PC-9 (cell line): ENCODE data around the gene AFAP1L2. TPM values are rescaled to one million over a fixed set of nuclear protein-coding genes. Genes with fewer than 3 reads are reported as not detected.

Experiments used
- BruUV-seq: library from RNA; stranded (reverse); fragments of 400-500 nt; replicated peaks from 2 replicates; lab custom pipeline; 2021; lab: Mats Ljungman, UMichigan
- CTCF ChIA-PET: fragments of 300-600 bp; sonication (Branson Sonifier 250); formaldehyde crosslinking; loops from one replicate; lab custom pipeline; 2022; ENCODE audit warnings: antibody characterized with exemption; lab: Charles Lee
- POLR2A ChIA-PET: fragments of 300-600 bp; sonication (Branson Sonifier 250); formaldehyde crosslinking; loops from one replicate; lab custom pipeline; 2022; ENCODE audit warnings: antibody characterized with exemption; ENCODE audit not compliant: unreplicated experiment; lab: Charles Lee
- DNase-seq, 2 experiments: peaks; one replicate each; pipeline versions ENCODE4 v3.0.0 to v3.0.0-alpha.2; 2015 to 2022; ENCODE audit warnings: mixed read lengths in 1 of 2
- H2AFZ ChIP-seq: fragments of 200-600 bp; sonication (generic); 2 replicates; pipeline ENCODE4 v1.8.1; 2017; ENCODE audit warnings: antibody characterized with exemption
- H3F3A ChIP-seq: fragments of 200-600 bp; sonication (generic); 2 replicates; pipeline ENCODE4 v1.8.1; 2017; ENCODE audit warnings: antibody characterized with exemption, mild to moderate bottlenecking, low read depth; ENCODE audit not compliant: insufficient read depth
- H3K27ac ChIP-seq: fragments of 200-600 bp; sonication (generic); 2 replicates; pipeline ENCODE4 v1.6.1; 2016; ENCODE audit warnings: mixed run types
- H3K27me3 ChIP-seq: fragments of 200-600 bp; sonication (generic); 2 replicates; pipeline ENCODE4 v1.6.1; 2016; ENCODE audit warnings: low read depth, mixed run types; ENCODE audit not compliant: insufficient read depth
- H3K36me3 ChIP-seq: fragments of 200-600 bp; sonication (generic); 2 replicates; pipeline ENCODE4 v1.6.1; 2016; ENCODE audit warnings: low read depth, mixed run types
- H3K4me1 ChIP-seq: fragments of 200-600 bp; sonication (generic); replicated peaks from 2 replicates; pipeline ENCODE4 v1.6.1; 2016; ENCODE audit warnings: mixed run types; ENCODE audit not compliant: insufficient read depth
- H3K4me2 ChIP-seq: fragments of 200-600 bp; sonication (generic); 2 replicates; pipeline ENCODE4 v1.6.1; 2017; ENCODE audit warnings: mixed run types
- H3K4me3 ChIP-seq: fragments of 200-600 bp; sonication (generic); 2 replicates; pipeline ENCODE4 v1.6.1; 2016; ENCODE audit warnings: mixed run types
- H3K79me2 ChIP-seq: fragments of 200-600 bp; sonication (generic); 2 replicates; pipeline ENCODE4 v1.6.1; 2017; ENCODE audit warnings: low read depth, mixed run types
- H3K9me2 ChIP-seq: fragments of 200-600 bp; sonication (generic); 2 replicates; pipeline ENCODE4 v1.8.1; 2017; ENCODE audit warnings: mild to moderate bottlenecking; ENCODE audit not compliant: insufficient read depth
- H3K9me3 ChIP-seq: fragments of 200-600 bp; sonication (generic); 2 replicates; pipeline ENCODE4 v1.8.1; 2016; ENCODE audit warnings: low read depth; ENCODE audit not compliant: insufficient read depth
- H4K20me1 ChIP-seq: fragments of 200-600 bp; sonication (generic); 2 replicates; pipeline ENCODE4 v1.8.1; 2017; ENCODE audit not compliant: insufficient read depth
- EZH2 ChIP-seq: fragments of 200-600 bp; sonication (generic); IDR thresholded peaks from 2 replicates; pipeline ENCODE4 v1.8.0; 2017; ENCODE audit warnings: antibody characterized with exemption, low read depth
- intact Hi-C: fragments of 100-400 bp; cut with micrococcal nuclease; formaldehyde crosslinking; loops from one replicate; pipeline ENCODE4 v1.10.0; 2022; ENCODE audit not compliant: unreplicated experiment
- total RNA-seq: library from RNA; stranded (reverse); gene quantifications from 2 replicates; pipeline ENCODE4 v1.2.3, GENCODE V29; 2021
- TF ChIP-seq, protein P1 (sequence below): fragments of 200-600 bp; sonication (generic); conservative IDR thresholded peaks from 2 replicates; pipeline ENCODE4 v1.6.1; 2017; ENCODE audit warnings: mixed run types, antibody characterized with exemption, mild to moderate bottlenecking, moderate library complexity

The AFAP1L2 gene
- total RNA-seq, 1 experiment from 2014 or later: 35.4 TPM

DNA sequence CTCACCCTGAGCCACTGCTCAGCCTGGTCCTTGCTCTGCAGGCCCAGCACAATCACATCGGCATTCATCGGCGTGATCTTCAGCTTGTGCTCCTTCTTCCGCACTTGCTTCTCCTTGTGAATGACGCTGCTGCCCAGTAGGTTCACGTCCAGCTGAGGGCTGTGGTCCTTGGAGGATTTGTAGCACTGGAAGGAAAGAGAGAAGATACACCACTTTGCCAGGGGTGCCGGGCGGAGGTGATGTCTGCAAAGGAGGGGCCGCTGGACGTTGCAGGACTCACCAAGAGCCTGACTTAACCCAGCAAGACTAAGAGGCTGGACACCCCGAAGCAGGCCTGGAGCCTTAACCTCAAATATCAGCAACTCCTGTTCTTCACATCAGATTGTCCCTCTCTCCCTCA lies 90.4 kb downstream of the AFAP1L2 start:
- CTCF ChIA-PET: no interaction called here
- H3K9me3 ChIP-seq: no peaks in the 10 kb centered on the region
- no peaks in the 10 kb centered on the region for H3K27me3 ChIP-seq
- H3K4me1 ChIP-seq: peaks cover 2% of the 10 kb centered on the region; the same call in 1 of the 2 replicates
- H3K4me3 ChIP-seq: no peak overlapping the region
- POLR2A ChIA-PET: no interaction called here
- H3F3A ChIP-seq: no peaks in the 10 kb centered on the region
- intact Hi-C loops: no loop called here
- H3K4me2 ChIP-seq: no peak overlapping the region
- BruUV-seq: no TSS peak
- no peak for TF ChIP-seq EZH2
- TF ChIP-seq, protein P1, sequence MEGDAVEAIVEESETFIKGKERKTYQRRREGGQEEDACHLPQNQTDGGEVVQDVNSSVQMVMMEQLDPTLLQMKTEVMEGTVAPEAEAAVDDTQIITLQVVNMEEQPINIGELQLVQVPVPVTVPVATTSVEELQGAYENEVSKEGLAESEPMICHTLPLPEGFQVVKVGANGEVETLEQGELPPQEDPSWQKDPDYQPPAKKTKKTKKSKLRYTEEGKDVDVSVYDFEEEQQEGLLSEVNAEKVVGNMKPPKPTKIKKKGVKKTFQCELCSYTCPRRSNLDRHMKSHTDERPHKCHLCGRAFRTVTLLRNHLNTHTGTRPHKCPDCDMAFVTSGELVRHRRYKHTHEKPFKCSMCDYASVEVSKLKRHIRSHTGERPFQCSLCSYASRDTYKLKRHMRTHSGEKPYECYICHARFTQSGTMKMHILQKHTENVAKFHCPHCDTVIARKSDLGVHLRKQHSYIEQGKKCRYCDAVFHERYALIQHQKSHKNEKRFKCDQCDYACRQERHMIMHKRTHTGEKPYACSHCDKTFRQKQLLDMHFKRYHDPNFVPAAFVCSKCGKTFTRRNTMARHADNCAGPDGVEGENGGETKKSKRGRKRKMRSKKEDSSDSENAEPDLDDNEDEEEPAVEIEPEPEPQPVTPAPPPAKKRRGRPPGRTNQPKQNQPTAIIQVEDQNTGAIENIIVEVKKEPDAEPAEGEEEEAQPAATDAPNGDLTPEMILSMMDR: no peak
- no peaks in the 10 kb centered on the region for H4K20me1 ChIP-seq
- no peaks in the 10 kb centered on the region for H3K79me2 ChIP-seq
- H3K9me2 ChIP-seq: no peaks in the 10 kb centered on the region
- no peaks in the 10 kb centered on the region for H3K36me3 ChIP-seq
- DNase-seq: no peak
- H3K27ac ChIP-seq: no peak overlapping the region
- H2AFZ ChIP-seq: no peak overlapping the region

DNA sequence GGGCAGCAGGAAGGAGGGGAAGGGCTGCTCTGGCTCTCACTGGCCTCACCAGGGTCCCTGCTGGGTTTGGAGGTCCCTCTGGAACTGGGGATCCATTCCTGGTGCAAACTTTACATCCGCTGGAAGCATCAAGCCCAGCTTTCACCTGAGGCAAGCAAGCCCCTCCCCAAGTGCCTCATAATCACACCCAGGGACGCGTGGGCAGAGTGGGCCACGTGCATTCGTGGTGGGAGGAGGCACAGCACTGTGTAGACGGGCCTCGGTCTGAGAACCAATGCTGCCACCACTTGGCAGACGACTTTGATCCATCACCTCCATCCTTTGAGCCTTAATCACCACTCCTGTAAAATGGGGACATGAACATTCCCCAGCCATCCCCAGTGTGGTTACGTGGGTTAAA lies 91.2 kb downstream of the AFAP1L2 start:
- no peak overlapping the region for H3K4me2 ChIP-seq
- no peaks in the 10 kb centered on the region for H3K4me1 ChIP-seq
- TF ChIP-seq, protein P1: no peak
- TF ChIP-seq EZH2: no peak
- no peak overlapping the region for H3K27ac ChIP-seq
- H3K9me3 ChIP-seq: no peaks in the 10 kb centered on the region
- intact Hi-C loops: no loop called here
- H3F3A ChIP-seq: no peaks in the 10 kb centered on the region
- no peaks in the 10 kb centered on the region for H3K36me3 ChIP-seq
- CTCF ChIA-PET: no interaction called here
- no peaks in the 10 kb centered on the region for H3K27me3 ChIP-seq
- no peaks in the 10 kb centered on the region for H3K9me2 ChIP-seq
- POLR2A ChIA-PET: no interaction called here
- H3K79me2 ChIP-seq: no peaks in the 10 kb centered on the region
- BruUV-seq: no TSS peak
- H3K4me3 ChIP-seq: no peak overlapping the region
- no peak for DNase-seq
- no peak overlapping the region for H2AFZ ChIP-seq
- H4K20me1 ChIP-seq: no peaks in the 10 kb centered on the region

DNA sequence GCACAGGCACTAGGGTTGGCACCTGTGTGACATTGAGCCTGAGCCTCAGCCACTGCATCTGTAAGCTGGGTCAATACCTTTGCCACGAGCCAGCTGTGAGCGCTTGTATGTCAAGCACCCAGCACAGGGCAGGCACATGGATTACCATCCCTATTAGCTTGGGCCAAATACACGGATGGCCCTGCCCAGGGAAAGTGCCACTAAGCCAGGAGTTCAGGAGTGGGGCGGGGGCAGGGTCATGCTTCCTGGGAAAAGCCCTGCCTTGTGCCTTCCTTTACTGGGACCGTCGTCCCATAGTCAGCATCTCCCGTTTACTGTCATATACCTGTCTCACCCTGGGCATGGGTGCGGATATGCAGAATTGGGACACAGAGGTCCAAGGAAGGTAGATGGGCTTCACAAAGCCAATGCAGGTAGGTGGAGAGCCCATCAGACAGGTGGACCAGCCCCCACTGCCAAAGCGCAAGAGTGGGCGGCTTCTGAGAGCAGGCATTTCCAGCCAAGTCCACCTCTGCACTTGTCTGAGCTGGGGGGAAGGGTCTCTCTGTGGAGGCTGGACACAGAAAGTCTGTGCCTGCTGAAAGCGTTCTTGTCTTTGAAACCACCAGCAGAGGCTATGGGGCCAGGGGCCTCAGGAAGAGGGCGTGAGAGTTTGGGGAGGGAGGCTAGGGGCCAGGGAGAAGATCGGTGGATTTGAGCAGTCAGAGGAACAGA lies 92.6 kb downstream of the AFAP1L2 start:
- H3K4me1 ChIP-seq: peaks cover 9% of the 10 kb centered on the region
- no peak overlapping the region for H3K4me2 ChIP-seq
- BruUV-seq: no TSS peak
- no peak overlapping the region for H2AFZ ChIP-seq
- ChIA-PET POLR2A (no interaction called here), CTCF (no interaction called here)
- intact Hi-C loops: no loop called here
- no peak for DNase-seq
- H3K79me2 ChIP-seq: no peaks in the 10 kb centered on the region
- H3K9me3 ChIP-seq: no peaks in the 10 kb centered on the region
- no peaks in the 10 kb centered on the region for H3F3A ChIP-seq
- H3K36me3 ChIP-seq: no peaks in the 10 kb centered on the region
- no peak overlapping the region for H3K4me3 ChIP-seq
- H3K27me3 ChIP-seq: no peaks in the 10 kb centered on the region
- H3K27ac ChIP-seq: no peak overlapping the region
- no peaks in the 10 kb centered on the region for H3K9me2 ChIP-seq
- TF ChIP-seq EZH2: no peak
- TF ChIP-seq, protein P1: no peak
- H4K20me1 ChIP-seq: no peaks in the 10 kb centered on the region
